HG03280 (cell line): ENCODE results near the gene CAPZA2.

Experiments
- ATAC-seq: cut with Tn5 transposase; IDR thresholded peaks from one replicate; pipeline ENCODE4 v1.9.1; 2021; ENCODE audit warnings: mild to moderate bottlenecking, moderate library complexity; ENCODE audit not compliant: unreplicated experiment

CAPZA2 gene

DNA sequence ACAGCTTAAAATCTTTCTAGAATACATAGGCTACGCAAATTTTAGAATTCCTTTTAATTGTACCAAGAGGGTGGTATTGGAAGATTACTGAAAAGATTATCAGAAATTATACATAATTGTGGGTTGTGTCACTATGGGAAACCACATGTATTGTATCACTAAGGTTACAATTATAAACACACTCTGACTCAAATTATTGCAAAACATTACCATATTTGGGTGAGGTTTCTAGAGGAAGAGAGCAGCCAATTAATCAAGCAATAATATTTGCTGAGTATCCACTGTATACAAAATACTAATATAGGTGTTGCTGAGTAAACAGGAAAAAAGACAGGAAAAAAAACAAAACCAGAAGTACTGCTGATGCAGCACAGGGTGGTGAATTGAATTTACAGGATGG lies 3.1 kb upstream of the CAPZA2 start:
- ATAC-seq, result no peak

DNA sequence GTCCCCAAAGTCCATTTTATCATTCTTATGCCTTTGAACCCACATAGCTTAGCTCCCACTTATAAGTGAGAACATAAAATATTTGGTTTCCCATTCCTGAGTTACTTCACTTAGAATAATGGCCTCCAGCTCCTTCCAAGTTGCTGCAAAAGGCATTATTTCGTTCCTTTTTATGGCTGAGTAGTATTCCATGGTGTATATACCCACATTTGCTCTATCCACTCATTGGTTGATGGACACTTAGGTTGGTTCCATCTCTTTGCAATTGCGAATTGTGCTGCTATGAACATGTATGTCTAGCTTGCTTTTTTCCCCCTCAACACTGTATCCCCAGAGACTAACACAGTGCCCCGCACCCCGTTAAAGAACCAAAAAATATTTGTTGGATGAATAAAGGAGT lies 670 bp upstream of the CAPZA2 start:
- no peak for ATAC-seq

DNA sequence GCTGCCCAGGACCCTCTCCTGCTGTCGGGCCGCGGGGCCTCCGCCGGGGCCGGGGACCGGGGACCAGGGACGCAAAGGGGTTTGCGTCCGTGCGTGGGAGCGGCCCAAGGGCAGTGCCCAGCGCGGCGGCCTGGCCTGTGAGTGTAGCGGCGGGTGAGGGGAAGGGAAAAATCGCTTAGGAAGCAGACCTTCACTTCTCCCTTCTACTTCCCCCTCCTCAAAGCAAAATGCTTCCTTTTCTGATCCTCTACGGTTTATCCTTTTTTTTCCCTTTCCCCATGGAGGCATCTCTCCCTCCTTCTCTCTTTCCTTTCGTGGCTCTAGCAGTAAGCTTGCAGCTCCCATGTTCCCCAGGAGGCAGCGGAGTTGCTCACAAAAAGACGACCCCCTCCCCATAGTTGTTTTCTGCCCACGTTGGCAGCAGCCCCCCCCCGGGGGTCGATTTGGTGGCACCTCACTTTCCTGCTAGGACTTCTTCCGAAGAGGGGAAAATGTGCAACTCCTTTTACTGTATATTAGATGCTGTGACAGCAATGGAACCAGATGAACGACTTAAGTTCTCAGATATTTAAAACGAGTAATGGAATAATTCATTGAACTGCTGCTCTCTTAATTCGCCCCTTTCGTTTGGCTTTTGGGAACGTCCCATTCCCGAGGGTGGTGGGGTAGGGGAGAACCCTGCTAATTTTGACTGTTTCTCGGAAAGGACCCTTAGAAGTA lies 724 bp downstream of the CAPZA2 start:
- ATAC-seq, result no peak

DNA sequence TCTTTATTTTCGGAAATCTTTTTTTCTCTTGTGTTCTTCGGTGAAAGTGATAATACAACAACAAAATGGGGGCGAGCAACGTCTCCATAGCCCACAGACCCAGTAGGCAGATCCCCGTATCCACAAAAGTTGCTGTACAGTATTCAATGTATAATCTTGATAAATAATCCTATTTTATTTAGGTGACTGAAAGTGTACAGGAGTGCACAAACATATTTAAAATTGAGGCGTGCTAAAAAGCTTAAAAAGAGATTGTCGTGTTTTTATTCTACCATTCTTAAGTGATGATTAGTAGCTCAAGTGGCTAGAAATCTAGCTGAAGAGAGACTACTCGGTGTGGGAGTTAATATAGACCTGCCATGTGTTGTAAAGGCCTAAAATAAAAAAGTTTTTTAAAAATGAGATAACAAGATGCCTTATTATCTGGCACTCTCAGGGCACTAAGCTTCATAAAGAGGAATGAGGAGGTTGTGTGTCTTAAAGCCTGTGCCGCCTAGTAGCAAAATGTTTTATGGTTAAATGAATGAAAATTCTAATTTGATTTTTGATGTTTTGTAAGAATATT lies 1.6 kb downstream of the CAPZA2 start:
- no peak for ATAC-seq

DNA sequence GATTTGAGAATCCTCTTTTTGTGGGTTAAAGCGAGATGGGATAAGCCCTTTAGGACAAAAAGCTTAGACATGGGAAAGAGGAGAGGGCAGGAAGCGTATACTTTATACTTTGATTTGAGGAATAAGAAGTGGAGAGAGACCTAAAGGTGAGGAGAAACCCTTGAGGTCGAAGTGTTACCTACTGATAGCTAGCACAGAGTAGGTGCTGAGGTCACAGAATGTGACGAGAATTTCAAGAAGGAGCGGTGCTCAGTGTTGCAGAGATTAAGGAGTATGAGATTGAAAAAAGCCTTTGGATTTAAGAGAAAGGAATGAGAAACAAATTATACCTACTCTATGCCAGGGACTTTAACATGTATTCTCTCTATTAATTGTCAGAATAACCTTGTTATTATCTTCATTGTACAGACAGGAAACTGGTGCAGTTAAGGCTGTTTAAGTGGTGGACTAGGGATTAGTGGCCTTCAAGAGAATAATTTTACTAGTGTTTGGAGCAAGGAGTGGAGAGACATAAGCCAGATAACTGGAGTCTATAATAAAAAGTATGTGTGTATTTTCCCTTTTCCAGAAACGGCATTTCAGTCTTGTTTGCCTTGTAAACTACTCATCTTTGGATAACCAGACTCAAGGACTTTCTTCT lies 8.8 kb downstream of the CAPZA2 start:
- no peak for ATAC-seq

DNA sequence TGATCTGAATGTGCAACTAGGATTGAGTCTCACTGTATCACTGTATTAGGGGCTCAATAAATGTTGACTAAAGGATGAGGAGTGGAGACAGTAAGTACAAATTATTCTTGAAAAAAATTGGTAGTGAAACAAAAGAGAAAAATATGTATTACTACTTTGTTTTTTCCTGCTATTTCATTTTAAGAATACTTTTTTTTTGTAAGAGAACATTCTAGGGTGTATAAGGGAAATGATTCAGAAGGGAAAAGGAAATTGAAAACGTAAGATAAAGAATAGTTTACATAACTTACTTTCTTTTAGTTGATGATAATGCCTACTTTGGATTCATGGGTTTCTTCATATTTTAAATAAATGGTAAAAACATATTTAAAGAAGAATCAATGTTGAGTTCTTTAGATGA lies 9.6 kb downstream of the CAPZA2 start:
- ATAC-seq, result no peak

DNA sequence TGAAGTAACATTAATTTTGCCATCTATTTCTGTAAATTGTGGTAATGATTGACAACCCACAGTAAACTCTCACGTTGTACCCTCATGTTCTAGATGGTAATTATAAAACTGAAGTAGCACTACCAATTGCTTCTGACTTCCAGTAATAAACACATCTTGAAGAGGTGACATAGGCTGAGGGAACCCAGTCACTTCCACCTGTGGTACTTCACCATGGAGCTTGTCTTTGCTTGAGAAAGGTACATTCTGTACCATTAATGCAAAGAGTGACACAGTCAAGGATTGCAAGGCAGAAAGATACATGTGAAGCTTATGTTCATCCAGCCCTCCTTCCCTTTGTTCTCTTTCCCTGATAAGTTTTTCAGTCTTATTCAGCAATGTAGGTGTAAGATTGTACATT lies 11.2 kb downstream of the CAPZA2 start:
- ATAC-seq, result no peak

DNA sequence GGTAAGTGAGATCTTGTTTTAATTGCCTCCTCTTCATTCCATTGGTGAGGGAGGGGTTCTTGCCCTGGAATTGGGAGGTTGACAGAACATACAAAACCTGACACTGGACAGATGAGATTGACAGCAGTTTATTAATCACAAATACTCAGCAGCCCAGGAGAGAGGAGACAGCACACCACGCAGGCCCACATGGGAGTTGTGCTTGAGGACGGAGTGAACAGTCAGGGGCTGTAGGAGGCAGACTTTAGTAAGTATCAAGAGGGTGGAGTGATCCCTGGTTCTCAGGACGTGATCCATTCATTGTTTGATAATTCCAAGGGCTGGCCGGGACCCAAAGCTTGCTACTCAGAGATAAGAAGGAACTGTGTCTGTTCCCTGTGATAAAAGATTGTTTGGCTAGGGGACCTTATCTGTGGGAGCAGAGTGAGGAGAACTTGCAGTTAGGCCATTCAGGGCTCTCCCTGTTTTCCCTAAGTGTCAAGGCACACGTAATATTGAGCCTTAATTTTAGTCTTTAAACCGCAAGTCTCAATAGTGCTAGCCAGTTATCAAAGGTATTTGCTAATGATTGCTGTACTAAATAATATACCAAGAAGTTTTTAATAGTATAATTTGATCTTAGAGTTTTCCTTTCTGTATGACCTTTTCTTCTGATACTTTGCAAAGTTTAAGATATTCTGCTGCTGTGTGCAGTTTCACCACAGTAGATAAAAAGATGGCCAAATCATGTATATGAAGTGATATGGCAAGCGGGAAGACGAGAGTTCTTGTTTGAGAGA lies 14.5 kb downstream of the CAPZA2 start:
- ATAC-seq, result no peak

DNA sequence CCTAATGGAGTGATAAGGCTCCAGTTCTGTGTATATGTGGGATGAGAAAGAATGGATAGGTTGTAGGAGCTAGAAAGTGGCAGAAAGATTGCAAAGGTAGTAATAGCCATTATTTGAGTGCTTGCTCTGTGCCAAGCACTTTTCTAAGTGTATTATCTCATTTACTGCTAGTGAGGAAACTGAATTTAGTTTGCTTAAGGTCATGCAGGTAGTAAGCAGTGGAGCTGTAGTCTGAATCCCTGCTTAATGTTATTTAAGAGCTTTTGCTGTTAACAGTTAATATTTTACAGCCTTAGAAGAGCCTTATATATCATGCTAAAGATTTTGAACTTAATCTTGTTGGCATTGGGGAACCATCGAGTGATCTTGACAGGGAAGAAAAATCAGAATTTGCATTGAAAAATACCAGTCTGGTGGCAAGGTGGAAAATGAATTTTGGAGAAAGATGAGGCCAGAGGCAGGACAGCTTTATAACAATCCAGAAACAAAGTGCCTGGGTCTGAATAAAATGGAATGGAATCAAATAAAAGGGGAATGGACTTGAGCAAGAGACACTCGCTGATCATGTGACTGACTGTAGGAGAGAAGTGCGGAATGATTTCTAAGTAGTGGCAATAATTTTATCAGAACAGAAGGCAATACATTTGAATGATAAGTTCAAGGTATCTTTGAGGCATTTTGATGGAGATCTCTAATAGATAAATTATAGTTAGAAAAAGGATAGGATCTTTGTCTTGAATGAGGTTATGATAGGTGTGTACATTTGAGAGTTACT lies 15.2 kb downstream of the CAPZA2 start:
- no peak for ATAC-seq

DNA sequence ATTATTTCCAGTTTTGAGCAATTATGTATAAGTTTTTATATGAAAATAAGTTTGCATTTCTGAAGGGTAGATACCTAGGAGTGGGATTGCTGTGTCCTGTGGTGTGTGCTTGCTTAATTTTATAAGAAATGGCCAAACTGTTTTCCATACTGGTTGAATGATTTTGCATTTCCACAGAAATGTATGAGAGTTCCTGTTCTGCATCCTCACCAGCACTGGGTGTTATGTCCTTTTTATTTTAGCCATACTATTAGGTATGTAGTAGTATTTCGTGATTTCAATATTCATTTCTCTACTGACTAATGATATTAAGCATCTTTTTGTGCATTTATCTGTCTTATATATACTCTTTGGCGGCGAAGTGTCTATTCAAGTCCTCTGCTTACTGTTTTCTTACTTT lies 22.3 kb downstream of the CAPZA2 start:
- no peak for ATAC-seq

DNA sequence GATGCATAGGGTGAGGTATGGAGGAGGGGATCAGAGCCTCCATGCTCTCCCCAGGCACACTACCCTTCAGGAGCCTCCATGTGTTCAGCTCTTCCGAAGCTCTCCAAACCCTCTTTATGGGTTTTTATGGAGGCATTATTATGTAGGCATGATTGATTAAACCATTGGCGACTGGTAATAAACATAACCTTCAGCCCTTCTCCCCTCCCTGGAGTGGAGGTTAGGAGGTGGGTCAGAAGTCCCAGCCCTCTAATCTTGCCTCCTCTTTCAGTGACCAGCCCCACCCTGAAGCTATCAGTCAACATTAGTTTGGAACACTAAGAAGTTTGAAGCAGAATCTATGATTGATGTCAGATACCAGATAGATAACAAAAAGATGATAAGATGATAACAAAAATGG lies 23.3 kb downstream of the CAPZA2 start:
- no peak for ATAC-seq

DNA sequence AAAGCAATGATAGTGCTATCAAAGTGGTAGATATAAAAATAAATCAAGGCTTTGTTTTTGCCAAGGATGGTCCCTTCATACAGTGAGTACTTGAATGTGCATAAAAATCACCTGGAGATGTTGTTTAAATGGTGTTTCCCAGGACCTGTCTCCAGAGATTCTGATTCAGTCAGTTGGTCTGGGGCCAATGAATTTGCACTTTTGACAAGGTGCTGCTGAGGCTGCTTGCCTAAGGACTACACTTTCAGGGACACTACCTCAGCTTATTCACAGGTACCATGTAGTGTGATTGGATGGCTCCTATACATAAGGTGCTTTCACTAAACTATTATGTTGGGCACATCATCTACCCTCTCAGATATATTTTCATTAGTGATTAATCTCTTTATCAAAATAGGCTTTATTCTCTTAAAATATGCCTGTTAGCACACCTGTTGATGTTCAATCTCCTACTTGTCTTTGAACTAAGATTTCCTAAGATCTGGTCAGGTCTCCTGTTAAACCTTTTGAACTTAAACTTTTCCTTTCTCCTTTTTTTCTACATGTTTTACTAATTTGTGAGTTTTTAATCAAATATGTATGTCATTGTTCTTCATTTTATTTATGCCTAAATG lies 24.3 kb downstream of the CAPZA2 start:
- no peak for ATAC-seq

DNA sequence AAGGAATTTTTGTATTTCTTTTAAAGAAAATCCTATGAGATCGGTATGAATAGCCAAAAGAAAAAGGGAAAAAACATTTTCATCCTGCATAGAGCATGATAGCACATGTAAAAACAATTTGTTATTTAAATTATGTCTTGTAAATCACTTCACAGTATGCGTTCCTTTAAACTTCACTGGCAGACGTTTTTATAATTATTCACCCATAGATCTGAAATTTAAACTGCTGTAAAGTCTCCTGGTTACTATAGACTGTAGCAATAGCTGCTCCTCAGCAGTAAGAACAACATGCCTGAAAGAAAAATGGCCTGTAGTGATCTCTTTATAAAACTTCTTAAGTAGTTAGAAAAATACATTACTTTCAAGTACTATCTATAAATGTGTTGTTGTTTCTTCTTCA lies 26.5 kb downstream of the CAPZA2 start:
- no peak for ATAC-seq

DNA sequence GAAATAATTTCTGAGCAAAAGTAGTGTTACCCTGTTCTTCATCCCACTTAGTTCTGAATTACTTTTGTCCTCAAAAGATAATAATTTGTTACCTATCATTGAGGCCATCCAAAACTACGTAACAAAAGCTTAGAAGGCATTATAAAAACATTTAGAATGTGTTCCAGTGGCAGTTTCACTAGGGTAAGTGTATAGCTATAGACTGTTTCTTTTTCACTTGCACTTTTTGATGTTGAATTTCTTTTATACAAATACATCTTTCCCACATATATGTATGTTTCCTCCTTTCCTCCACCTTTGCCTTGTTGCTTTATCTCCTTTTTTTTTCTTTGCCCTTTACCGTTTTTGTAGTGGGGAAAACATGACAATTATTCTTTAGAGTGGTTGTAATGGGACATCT lies 33.5 kb downstream of the CAPZA2 start:
- ATAC-seq, result no peak

DNA sequence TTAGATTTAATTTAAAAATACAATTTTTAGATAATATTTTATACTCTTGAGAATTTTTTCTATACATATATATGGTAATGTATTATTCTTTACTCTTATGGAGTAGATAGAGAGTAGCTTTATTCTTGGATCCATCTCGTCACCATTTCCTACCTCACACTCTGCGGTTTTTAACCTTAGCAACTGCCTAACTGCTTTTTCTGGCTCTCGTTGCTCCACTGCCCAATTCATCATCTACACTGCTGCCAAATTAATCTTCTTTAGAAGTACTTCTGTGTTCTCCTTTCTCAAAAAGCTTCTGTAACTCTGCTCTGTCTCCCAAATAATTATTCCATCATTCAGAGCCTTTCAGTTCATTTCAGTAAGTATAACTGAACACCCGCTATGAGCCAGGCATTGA lies 35.3 kb downstream of the CAPZA2 start:
- ATAC-seq, result no peak

DNA sequence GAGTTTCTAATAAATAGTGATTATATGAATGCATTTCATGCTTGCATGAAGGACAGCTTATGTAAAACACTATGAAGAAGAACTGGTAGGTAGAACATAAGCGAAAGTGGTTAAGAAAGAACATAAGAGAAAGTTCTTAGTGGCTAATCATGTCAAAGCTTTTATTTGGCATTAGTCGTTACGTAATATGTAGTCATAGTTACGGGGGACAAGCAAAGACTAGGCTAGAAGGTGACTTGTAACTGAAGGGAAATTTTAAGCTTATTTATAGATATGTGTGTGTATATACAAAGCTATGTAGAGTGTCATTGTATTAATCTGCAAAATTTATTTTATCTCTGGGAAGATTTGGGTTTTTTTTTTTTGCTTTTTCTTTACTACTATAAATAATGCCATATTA lies 36.9 kb downstream of the CAPZA2 start:
- ATAC-seq, result no peak

DNA sequence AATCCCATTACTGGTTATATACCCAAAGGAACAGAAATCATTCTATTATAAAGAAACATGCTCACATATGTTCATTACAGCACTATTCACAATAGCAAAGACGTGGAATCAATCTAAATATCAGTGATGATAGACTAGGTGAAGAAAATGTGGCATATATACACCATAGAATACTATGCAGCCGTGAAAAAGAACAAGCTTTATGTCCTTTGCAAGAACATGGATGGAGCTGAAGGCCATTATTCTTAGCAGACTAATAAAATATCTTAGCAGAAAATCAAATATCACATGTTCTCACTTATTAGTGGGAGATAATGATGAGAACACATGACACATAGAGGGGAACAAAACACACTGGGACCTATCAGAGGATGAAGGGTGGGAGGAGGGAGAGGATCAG lies 38.8 kb downstream of the CAPZA2 start:
- no peak for ATAC-seq

DNA sequence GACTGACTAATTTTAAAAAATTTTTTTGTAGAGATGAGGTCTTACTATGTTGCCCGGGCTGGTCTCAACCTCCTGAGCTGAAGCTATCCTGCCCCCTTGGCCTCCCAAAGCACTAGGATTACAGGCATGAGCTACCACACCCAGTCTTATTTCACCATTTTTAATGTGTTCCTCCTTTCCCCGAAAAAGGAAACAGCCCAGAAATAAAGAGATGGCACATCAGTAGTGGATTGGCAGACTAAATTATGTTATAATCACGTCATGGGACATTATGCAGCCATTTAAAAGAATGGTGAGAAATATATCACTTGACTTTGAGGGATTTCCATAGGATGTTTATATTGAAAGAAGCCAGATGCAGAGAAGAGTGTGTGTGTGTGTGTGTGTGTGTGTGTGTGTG lies 40.5 kb downstream of the CAPZA2 start:
- no peak for ATAC-seq

DNA sequence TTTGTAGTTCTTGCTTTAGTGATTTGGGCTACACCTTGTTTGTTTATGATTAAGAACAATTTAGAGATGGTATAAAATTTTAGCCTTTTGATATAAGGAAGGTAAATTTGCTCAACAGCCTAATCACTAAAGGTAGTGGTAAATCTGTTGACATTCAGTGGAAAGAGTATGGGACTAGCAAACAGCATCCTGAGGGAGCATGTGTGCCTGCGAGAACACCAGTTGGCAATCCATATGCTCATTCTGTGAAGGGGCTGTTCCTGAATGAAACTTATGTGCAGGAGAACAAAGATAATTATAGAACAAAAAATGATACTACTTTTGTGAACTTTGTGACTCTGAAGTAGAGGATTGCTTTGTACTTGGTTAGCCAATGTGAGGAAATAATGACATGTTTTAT lies 44.0 kb downstream of the CAPZA2 start:
- ATAC-seq, result no peak

DNA sequence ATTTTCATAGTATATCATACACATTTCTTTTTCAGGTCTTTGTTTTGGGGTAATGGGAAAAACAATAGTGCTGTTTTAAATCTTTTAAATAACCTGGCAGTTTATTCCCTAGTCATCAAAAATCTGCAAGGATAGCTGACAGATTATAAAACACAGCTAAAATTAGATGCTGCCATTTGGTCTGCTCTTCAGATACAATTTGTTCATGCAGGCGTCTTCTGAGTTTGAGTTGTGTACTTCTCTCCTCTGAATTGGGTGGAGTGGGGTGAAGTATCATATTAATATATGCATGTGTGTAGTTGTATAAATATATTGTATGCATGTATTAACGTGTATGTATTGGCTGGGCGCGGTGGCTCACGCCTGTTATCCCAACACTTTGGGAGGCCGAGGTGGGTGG lies 48.0 kb downstream of the CAPZA2 start:
- ATAC-seq, result no peak

DNA sequence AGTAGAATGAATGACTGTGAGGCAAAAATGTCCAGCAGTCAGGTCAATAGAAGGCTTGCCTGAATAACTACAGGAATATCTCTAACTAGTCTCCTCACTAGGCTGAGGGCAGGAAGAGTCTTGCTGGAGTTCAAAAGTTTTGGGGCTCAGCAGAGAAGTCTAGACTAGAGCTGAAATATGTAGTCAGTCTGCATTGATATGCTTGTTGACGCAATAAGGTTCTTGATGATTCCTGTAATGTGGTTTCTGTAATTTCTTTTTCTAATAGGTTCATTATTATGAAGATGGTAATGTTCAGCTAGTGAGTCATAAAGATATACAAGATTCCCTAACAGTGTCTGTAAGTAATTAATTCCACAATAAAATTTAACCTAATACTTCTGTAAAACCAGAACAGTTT lies 49.4 kb downstream of the CAPZA2 start:
- ATAC-seq, result no peak
